ENCODE results near the gene MEIOC.
"Not testable (repeated sequence)": the region's sequence is repeated elsewhere in the genome, so short reads cannot be mapped to it uniquely, and the experiment has no call there.

MEIOC gene

GRCh38 chr17:44693609-44694008 is 37.3 kb downstream of the MEIOC start:
- TF ChIP-seq EZH2phosphoT487 (IDR thresholded peaks at IDR 0.05; ENCODE audit: borderline replicate concordance, low read length), result no peak
- TF ChIP-seq, protein P1, sequence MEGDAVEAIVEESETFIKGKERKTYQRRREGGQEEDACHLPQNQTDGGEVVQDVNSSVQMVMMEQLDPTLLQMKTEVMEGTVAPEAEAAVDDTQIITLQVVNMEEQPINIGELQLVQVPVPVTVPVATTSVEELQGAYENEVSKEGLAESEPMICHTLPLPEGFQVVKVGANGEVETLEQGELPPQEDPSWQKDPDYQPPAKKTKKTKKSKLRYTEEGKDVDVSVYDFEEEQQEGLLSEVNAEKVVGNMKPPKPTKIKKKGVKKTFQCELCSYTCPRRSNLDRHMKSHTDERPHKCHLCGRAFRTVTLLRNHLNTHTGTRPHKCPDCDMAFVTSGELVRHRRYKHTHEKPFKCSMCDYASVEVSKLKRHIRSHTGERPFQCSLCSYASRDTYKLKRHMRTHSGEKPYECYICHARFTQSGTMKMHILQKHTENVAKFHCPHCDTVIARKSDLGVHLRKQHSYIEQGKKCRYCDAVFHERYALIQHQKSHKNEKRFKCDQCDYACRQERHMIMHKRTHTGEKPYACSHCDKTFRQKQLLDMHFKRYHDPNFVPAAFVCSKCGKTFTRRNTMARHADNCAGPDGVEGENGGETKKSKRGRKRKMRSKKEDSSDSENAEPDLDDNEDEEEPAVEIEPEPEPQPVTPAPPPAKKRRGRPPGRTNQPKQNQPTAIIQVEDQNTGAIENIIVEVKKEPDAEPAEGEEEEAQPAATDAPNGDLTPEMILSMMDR (IDR thresholded peaks at IDR 0.05; ENCODE audit: low read depth, low read length, poor library complexity, severe bottlenecking), result no peak
- Histone ChIP-seq H3K9me2 (replicated peaks; ENCODE audit: control insufficient read depth, low read length) (no peaks in the 10 kb centered on the region), H3K79me2 (ENCODE audit: control insufficient read depth, low read length) (peaks cover 16% of the 10 kb centered on the region), H3K4me1 (ENCODE audit: control insufficient read depth, low read length) (peaks cover 10% of the 10 kb centered on the region), H3K4me2 (ENCODE audit: low read length) (no peak overlapping the region), H4K20me1 (ENCODE audit: control insufficient read depth, insufficient read depth, low read depth, low read length) (no peaks in the 10 kb centered on the region), H3K27ac (ENCODE audit: low read depth, low read length) (no peak overlapping the region), H3K9me3 (ENCODE audit: control insufficient read depth, insufficient read depth, low read length) (no peaks in the 10 kb centered on the region), H3K27me3 (ENCODE audit: control insufficient read depth, low read length) (no peaks in the 10 kb centered on the region), H3K4me3 (ENCODE audit: low read length) (no peak overlapping the region), H3K36me3 (ENCODE audit: control insufficient read depth, low read length) (peaks cover 4% of the 10 kb centered on the region; the same call in 1 of the 2 replicates), H3F3A (ENCODE audit: control insufficient read depth, insufficient read depth) (no peaks in the 10 kb centered on the region)

GRCh38 chr17:44700288-44700687 is 44.0 kb downstream of the MEIOC start:
- not testable (repeated sequence) for H3K4me1 ChIP-seq (ENCODE audit: control insufficient read depth, low read length); H3K27ac ChIP-seq (ENCODE audit: low read depth, low read length); H3K27me3 ChIP-seq (ENCODE audit: control insufficient read depth, low read length); H3K79me2 ChIP-seq (ENCODE audit: control insufficient read depth, low read length); H4K20me1 ChIP-seq (ENCODE audit: control insufficient read depth, insufficient read depth, low read depth, low read length); H3F3A ChIP-seq (ENCODE audit: control insufficient read depth, insufficient read depth); H3K4me2 ChIP-seq (ENCODE audit: low read length); H3K9me3 ChIP-seq (ENCODE audit: control insufficient read depth, insufficient read depth, low read length); H3K36me3 ChIP-seq (ENCODE audit: control insufficient read depth, low read length); H3K9me2 ChIP-seq (replicated peaks; ENCODE audit: control insufficient read depth, low read length); H3K4me3 ChIP-seq (ENCODE audit: low read length)

DNA sequence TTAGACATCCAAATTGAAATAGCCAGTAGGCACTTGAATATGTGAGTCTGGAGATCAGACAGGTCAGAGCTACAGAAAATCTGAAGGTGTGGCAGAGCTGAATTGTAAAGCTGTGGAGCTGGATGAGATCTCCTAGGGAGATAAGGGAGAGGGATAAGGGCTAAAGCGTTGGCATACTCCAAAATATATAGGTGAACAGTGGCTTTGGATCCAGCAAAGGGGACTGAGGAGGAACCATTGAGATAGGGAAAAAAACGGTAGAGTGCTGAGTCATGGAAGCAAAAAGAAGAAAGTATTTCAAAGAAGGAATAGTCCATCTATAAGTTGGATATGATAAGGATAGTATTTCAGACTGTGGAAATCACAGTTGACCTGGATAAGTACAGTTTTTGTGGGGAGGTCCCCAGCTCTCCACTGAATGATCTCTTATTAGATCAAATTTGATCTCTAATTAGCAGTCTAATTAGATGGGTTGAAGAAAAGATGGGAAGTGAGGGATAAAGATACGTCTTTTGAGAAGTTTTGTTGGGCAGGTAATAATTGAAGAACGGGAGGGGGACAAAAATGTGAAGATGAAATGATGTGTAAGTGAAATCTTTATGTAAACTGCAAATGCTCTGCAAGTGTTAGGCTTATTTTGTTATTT is 51.6 kb downstream of the MEIOC start:
- no peak for TF ChIP-seq EZH2phosphoT487 (IDR thresholded peaks at IDR 0.05; ENCODE audit: borderline replicate concordance, low read length)
- TF ChIP-seq, protein P1 (IDR thresholded peaks at IDR 0.05; ENCODE audit: low read depth, low read length, poor library complexity, severe bottlenecking), result no peak
- Histone ChIP-seq H3K4me2 (ENCODE audit: low read length) (peak overlapping the region; percentile 87), H3K4me1 (ENCODE audit: control insufficient read depth, low read length) (peaks cover 15% of the 10 kb centered on the region), H3K79me2 (ENCODE audit: control insufficient read depth, low read length) (peaks cover 38% of the 10 kb centered on the region), H3K27me3 (ENCODE audit: control insufficient read depth, low read length) (no peaks in the 10 kb centered on the region), H3F3A (ENCODE audit: control insufficient read depth, insufficient read depth) (no peaks in the 10 kb centered on the region), H3K27ac (ENCODE audit: low read depth, low read length) (peak overlapping the region; percentile 51; the same call in 1 of the 2 replicates), H4K20me1 (ENCODE audit: control insufficient read depth, insufficient read depth, low read depth, low read length) (no peaks in the 10 kb centered on the region), H3K9me2 (replicated peaks; ENCODE audit: control insufficient read depth, low read length) (no peaks in the 10 kb centered on the region), H3K36me3 (ENCODE audit: control insufficient read depth, low read length) (peaks cover 5% of the 10 kb centered on the region), H3K4me3 (ENCODE audit: low read length) (peak overlapping the region; percentile 93), H3K9me3 (ENCODE audit: control insufficient read depth, insufficient read depth, low read length) (no peaks in the 10 kb centered on the region)

DNA sequence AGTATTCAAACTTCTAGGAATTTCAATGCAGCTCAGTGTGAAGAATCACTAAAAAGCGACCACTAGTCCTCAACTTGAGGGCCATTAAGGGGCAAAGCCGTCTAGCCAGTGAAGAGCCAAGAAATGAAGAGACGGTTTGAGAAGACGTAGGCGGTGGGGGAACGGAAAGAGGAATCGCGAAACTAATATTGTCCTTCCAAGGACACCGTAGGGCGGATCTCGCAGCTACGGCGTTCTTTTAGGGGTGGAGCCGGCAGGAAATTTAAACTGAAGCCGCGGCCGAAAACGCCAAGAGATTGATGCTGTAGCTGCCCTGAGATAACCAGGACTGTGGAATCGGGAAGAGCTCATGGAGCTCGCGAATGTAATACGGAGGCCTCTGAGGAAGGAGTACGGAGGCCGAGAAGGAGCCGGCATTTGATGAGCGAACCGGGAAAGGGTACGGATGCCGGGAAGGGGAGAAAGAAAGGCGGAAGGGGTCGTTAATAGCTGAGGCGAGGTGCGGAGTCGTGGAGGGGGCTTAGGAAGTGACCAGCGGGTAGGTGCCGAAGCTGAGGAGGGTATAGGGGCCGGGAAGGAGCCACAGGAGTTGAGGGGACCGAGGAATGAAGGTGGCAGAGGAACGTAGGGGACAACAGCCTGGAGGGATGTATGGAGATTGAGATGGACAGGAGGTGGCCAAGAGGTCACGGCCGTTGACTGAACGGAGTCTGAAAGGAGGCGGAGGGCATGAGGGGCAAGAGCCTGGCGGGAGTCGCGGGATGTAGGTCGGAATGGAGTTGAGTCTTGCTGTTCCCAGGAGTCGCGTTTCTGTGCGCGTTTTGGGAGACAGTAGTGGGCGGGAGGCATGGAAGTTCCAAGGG is 52.4 kb downstream of the MEIOC start, which contains the start of gene DBF4B:
DBF4B (plus strand) TSS at position 265 of the 863 bp plus-strand sequence; CDS start at position 421, 156 bp downstream.
- peak within 1 kb of the TSS; percentile 51 for H3K27ac ChIP-seq (ENCODE audit: low read depth, low read length)
- no peaks in the 10 kb centered on the region for H3K27me3 ChIP-seq (ENCODE audit: control insufficient read depth, low read length)
- H3F3A ChIP-seq (ENCODE audit: control insufficient read depth, insufficient read depth), result no peaks in the 10 kb centered on the region
- TF ChIP-seq EZH2phosphoT487 (IDR thresholded peaks at IDR 0.05; ENCODE audit: borderline replicate concordance, low read length), result no peak
- TF ChIP-seq, protein P1 (IDR thresholded peaks at IDR 0.05; ENCODE audit: low read depth, low read length, poor library complexity, severe bottlenecking), result no peak
- peaks cover 8% of the 10 kb centered on the region for H3K36me3 ChIP-seq (ENCODE audit: control insufficient read depth, low read length)
- H3K4me1 ChIP-seq (ENCODE audit: control insufficient read depth, low read length), result peaks cover 15% of the 10 kb centered on the region
- no peaks in the 10 kb centered on the region for H3K9me3 ChIP-seq (ENCODE audit: control insufficient read depth, insufficient read depth, low read length)
- no peaks in the 10 kb centered on the region for H3K9me2 ChIP-seq (replicated peaks; ENCODE audit: control insufficient read depth, low read length)
- peaks cover 39% of the 10 kb centered on the region for H3K79me2 ChIP-seq (ENCODE audit: control insufficient read depth, low read length)
- H3K4me2 ChIP-seq (ENCODE audit: low read length), result peak within 1 kb of the TSS; percentile 87
- peak within 1 kb of the TSS; percentile 93 for H3K4me3 ChIP-seq (ENCODE audit: low read length)
- H4K20me1 ChIP-seq (ENCODE audit: control insufficient read depth, insufficient read depth, low read depth, low read length), result no peaks in the 10 kb centered on the region

All from DOHH2 (cell line).